DND-41 (cell line): Measurements from ENCODE around the gene CDC42BPG.

ENCODE experiments used
- ATAC-seq: fragments of 200-7000 bp; cut with Tn5 transposase; 3 replicates; pipeline ENCODE4 v1.9.1; 2021; ENCODE audit warnings: low read depth; ENCODE audit not compliant: insufficient read depth
- DNase-seq: peaks from one replicate; pipeline ENCODE4 v3.0.0-alpha.2; 2020
- H2AFZ ChIP-seq: 2 replicates; pipeline ENCODE4 v1.6.0; 2012; ENCODE audit warnings: low read depth, low read length
- H3K27ac ChIP-seq: 2 replicates; pipeline ENCODE4 v1.5.1; 2012; ENCODE audit warnings: low read length, inconsistent platforms
- H3K27me3 ChIP-seq: fragments of 200-600 bp; sonication (generic); 2 replicates; pipeline ENCODE4 v1.6.0; 2012; ENCODE audit warnings: low read length, mild to moderate bottlenecking, inconsistent platforms; ENCODE audit not compliant: insufficient read depth, poor library complexity
- H3K36me3 ChIP-seq: 2 replicates; pipeline ENCODE4 v1.5.1; 2012; ENCODE audit warnings: low read length, inconsistent platforms; ENCODE audit not compliant: insufficient read depth
- H3K4me1 ChIP-seq: 2 replicates; pipeline ENCODE4 v1.5.1; 2012; ENCODE audit warnings: mild to moderate bottlenecking, low read length; ENCODE audit not compliant: insufficient read depth
- H3K4me2 ChIP-seq: 2 replicates; pipeline ENCODE4 v1.6.0; 2012; ENCODE audit warnings: mild to moderate bottlenecking, moderate library complexity, low read length, inconsistent platforms; ENCODE audit not compliant: insufficient read depth
- H3K4me3 ChIP-seq, 2 experiments: fragments of 200-600 bp in 1 of 2; shearing (Covaris generic) in 1 of 2; 2 replicates each; pipeline ENCODE4 v1.5.1; 2012 to 2016; ENCODE audit warnings: inconsistent platforms in 2 of 2, low read length in 2 of 2, mild to moderate bottlenecking in 2 of 2, low read depth in 1 of 2, moderate library complexity in 1 of 2
- H3K79me2 ChIP-seq: 2 replicates; pipeline ENCODE4 v1.6.0; 2012; ENCODE audit warnings: low read length, inconsistent platforms; ENCODE audit not compliant: insufficient read depth
- H3K9ac ChIP-seq: 2 replicates; pipeline ENCODE4 v1.6.0; 2012; ENCODE audit warnings: low read depth, mild to moderate bottlenecking, inconsistent platforms, low read length, moderate library complexity
- H3K9me3 ChIP-seq: 2 replicates; pipeline ENCODE4 v1.5.1; 2012; ENCODE audit warnings: low read length, moderate library complexity, mild to moderate bottlenecking, inconsistent platforms; ENCODE audit not compliant: insufficient read depth, severe bottlenecking
- H4K20me1 ChIP-seq: 2 replicates; pipeline ENCODE4 v1.6.0; 2012; ENCODE audit warnings: low read length; ENCODE audit not compliant: insufficient read depth
- EZH2 ChIP-seq: IDR thresholded peaks from 3 replicates; pipeline ENCODE4 v1.6.1; 2012; ENCODE audit warnings: borderline replicate concordance, low read depth, mild to moderate bottlenecking, moderate library complexity, low read length, inconsistent platforms; ENCODE audit not compliant: severe bottlenecking
- TF ChIP-seq, protein P1 (sequence below): IDR thresholded peaks from 2 replicates; pipeline ENCODE4 v1.5.1; 2012; ENCODE audit warnings: borderline replicate concordance, low read length, moderate library complexity, mild to moderate bottlenecking; ENCODE audit not compliant: poor library complexity, severe bottlenecking; ENCODE audit errors: extremely low read depth

CDC42BPG gene

DNA sequence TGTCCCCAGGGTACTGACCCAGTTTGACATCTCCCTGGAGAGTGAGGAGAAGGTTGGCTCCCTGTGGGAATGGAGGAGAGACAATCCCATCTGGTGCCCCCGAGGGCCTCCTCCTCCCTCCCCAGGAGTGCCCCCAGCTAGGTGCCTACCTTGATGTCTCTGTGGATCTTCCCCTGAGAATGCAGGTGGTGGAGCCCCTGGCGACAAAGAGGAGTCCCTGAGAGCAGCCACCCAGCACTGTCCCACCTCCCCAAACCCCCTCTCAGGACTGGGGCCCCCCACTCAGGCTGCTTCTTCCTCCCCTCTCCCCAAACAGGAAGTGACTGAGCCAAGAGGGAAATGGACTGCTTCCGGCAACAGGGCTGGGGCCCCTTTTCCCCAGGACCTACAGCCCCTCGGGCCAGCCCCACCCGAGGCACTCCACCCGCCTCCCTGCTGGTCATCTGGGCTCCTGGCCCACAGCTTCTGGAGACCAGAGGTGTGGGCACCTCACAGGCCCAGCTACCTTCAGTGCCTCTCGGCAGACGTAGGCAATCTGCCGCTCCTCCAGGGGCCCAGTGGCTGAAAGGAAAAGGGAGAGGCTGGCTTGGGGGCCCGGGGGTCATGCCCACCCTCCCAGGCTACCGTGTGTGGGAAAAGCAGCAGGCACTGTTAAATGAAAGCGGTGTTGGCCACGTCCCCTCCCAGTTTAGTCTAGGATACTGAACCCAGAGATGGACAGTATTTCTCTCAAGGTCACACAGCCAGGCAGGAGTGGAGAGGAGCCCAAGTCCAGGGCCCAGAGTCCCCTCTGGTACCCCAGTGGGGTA lies 42.7 kb downstream of the CDC42BPG start:
- H3K4me2 ChIP-seq: peak overlapping the region; percentile 75
- 0 out of 2 replicates have a peak, but pooled peaks cover 4% of the 10 kb centered on the region for H4K20me1 ChIP-seq
- DNase-seq: no peak
- H3K27ac ChIP-seq: 0 out of 2 replicates have a peak overlapping the region, but pooled peaks have one; percentile 30
- H3K36me3 ChIP-seq: peaks cover 25% of the 10 kb centered on the region
- 0 out of 2 replicates have a peak overlapping the region, but pooled peaks have one; percentile 68 for H2AFZ ChIP-seq
- H3K27me3 ChIP-seq: no peaks in the 10 kb centered on the region
- peak overlapping the region; percentile 54 for H3K9ac ChIP-seq
- H3K79me2 ChIP-seq: no peaks in the 10 kb centered on the region
- peak overlapping the region in 1 of 2 experiments; percentile 62; a peak in 2 of 4 replicates for H3K4me3 ChIP-seq
- H3K4me1 ChIP-seq: peaks cover 35% of the 10 kb centered on the region
- TF ChIP-seq, protein P1, sequence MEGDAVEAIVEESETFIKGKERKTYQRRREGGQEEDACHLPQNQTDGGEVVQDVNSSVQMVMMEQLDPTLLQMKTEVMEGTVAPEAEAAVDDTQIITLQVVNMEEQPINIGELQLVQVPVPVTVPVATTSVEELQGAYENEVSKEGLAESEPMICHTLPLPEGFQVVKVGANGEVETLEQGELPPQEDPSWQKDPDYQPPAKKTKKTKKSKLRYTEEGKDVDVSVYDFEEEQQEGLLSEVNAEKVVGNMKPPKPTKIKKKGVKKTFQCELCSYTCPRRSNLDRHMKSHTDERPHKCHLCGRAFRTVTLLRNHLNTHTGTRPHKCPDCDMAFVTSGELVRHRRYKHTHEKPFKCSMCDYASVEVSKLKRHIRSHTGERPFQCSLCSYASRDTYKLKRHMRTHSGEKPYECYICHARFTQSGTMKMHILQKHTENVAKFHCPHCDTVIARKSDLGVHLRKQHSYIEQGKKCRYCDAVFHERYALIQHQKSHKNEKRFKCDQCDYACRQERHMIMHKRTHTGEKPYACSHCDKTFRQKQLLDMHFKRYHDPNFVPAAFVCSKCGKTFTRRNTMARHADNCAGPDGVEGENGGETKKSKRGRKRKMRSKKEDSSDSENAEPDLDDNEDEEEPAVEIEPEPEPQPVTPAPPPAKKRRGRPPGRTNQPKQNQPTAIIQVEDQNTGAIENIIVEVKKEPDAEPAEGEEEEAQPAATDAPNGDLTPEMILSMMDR: no peak
- TF ChIP-seq EZH2: no peak
- no peaks in the 10 kb centered on the region for H3K9me3 ChIP-seq
- ATAC-seq: no peak

DNA sequence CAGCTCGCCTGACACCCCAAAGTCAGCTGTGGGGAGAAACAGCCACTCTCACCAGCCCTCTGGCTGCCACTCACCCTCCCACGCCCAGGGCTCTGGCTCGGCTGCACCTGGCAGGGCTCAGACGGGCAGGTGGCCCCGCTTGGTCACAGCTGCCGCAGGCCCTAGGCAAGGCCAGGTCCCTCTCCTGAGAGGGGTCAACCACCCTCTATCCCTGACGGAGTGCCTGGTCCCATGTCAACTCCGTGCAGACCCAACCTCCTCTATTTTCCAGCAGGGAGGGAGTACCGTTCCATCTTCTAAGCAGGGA lies 43.3 kb downstream of the CDC42BPG start:
- no peaks in the 10 kb centered on the region for H3K27me3 ChIP-seq
- peaks cover 25% of the 10 kb centered on the region for H3K36me3 ChIP-seq
- ATAC-seq (no peak), DNase-seq (no peak)
- no peak overlapping the region for H3K4me3 ChIP-seq
- 0 out of 2 replicates have a peak, but pooled peaks cover 3% of the 10 kb centered on the region for H4K20me1 ChIP-seq
- no peak overlapping the region for H3K9ac ChIP-seq
- no peak for TF ChIP-seq EZH2
- TF ChIP-seq, protein P1: no peak
- no peaks in the 10 kb centered on the region for H3K9me3 ChIP-seq
- peaks cover 35% of the 10 kb centered on the region for H3K4me1 ChIP-seq
- no peak overlapping the region for H3K4me2 ChIP-seq
- no peaks in the 10 kb centered on the region for H3K79me2 ChIP-seq
- H3K27ac ChIP-seq: no peak overlapping the region
- no peak overlapping the region for H2AFZ ChIP-seq

DNA sequence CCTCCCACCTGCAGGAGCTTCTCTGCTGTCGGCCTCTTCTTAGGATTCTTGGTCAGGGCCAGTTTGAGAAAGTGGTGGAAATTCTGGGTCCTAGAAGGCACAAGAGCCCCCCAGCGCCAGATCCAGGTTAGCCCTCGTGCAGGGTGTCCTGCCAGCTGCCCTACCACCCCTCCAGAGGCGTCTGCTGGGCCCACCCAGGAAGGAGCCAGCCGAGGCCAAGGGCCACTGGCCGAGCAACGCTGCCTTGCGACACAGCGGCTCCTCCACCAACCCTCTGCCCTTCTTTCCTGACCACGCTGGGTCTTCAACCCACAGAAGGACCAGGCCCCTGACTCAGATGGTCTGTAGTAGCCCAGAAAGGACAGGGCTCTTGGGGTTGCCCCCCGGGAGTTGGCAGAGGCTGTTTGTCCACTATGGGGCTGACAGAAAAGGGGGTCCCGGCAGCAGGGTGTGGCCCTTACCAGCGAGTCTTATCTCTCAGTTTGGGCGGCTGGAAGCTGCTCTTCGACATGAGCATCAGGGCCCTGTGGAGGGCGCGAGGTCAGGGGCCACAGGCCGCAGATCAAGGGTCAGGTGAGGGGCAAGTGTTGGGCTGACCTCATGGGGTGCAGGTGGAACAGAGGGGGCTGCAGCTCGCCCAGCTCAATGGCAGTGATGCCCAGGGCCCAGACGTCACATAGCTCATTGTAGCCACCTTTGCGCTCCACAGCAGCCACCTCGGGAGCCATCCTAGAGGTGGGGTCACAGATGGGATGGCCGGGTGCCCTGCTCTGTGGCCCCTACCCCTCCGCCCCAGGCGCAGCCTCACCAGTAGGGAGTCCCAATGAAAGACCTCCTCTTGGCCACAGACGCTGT lies 43.9 kb downstream of the CDC42BPG start:
- no peak overlapping the region for H3K9ac ChIP-seq
- H3K4me3 ChIP-seq: no peak overlapping the region
- no peak overlapping the region for H2AFZ ChIP-seq
- H3K36me3 ChIP-seq: peaks cover 20% of the 10 kb centered on the region
- no peak for TF ChIP-seq EZH2
- TF ChIP-seq, protein P1: no peak
- H3K79me2 ChIP-seq: no peaks in the 10 kb centered on the region
- no peaks in the 10 kb centered on the region for H3K27me3 ChIP-seq
- H3K4me2 ChIP-seq: no peak overlapping the region
- no peaks in the 10 kb centered on the region for H3K9me3 ChIP-seq
- no peak for DNase-seq
- H4K20me1 ChIP-seq: no peaks in the 10 kb centered on the region
- no peak for ATAC-seq
- peaks cover 35% of the 10 kb centered on the region for H3K4me1 ChIP-seq
- H3K27ac ChIP-seq: no peak overlapping the region
